Keratinocyte (primary cell): ENCODE measurements around the gene COPS8.

Experiments
- CTCF ChIP-seq, 3 experiments: IDR thresholded peaks in 1 of 3; conservative IDR thresholded peaks in 1 of 3; optimal IDR thresholded peaks in 1 of 3; 2 replicates in 2 of 3; 3 replicates in 1 of 3; pipeline versions ENCODE3 to v1.5.1; 2011; ENCODE audit warnings: low read length in 3 of 3, mild to moderate bottlenecking in 3 of 3, moderate library complexity in 2 of 3, control low read depth in 1 of 3, inconsistent platforms in 1 of 3; ENCODE audit not compliant: insufficient read depth in 2 of 3; ENCODE audit errors: extremely low read depth in 1 of 3
- EZH2 ChIP-seq: IDR thresholded peaks from one replicate; pipeline ENCODE4 v1.6.1; 2012; ENCODE audit warnings: inconsistent platforms, mild to moderate bottlenecking, low read length, moderate library complexity

- TF ChIP-seq CTCF (optimal IDR thresholded peaks at IDR 0.05 in 1 of 3, IDR thresholded peaks at IDR 0.05 in 1 of 3, conservative IDR thresholded peaks at IDR 0.05 in 1 of 3; ENCODE audit: extremely low read depth in 1 of 3, insufficient read depth in 2 of 3, low read length in 3 of 3) (no peak), EZH2 (no peak)
Observed at GRCh38 chr2:237118561-237119155, 33.0 kb downstream of the COPS8 start.
